GM18498 (cell line): ENCODE data around the gene JADE3.

Experiments
- ATAC-seq: cut with Tn5 transposase; IDR thresholded peaks from one replicate; pipeline ENCODE4 v1.9.1; 2021; ENCODE audit warnings: mild to moderate bottlenecking, moderate library complexity; ENCODE audit not compliant: unreplicated experiment

The JADE3 gene

DNA sequence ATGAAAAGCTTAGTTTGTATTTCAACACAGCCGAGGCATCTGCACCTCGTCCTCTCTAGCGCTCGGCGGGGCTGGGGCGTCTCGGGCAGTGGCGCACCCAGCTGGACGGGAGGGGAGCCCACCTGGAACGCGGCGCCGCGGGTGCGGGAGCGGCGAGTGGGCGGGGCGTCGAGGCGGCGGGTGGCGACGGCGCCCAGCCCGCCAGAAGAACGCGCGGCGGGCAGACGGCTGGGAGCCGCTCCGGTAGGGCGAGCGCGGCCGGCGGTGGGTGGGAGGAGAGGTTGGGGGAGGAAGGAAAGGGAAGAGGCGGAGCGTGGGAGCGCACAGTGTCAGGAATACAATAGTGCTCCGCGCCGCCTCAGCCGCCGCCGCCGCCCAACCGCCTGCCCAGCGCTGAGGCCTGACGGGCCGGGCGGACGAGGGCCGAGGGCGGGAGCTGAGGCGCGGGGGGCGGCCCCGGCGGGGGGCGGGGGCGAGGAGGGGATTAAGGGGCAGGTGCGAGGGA lies at the start of gene JADE3:
Gene JADE3 (plus strand): TSS at position 324 of the 505 bp plus-strand sequence. CDS start 72,474 bp downstream, outside the sequence.
- peak; percentile 55 for ATAC-seq

DNA sequence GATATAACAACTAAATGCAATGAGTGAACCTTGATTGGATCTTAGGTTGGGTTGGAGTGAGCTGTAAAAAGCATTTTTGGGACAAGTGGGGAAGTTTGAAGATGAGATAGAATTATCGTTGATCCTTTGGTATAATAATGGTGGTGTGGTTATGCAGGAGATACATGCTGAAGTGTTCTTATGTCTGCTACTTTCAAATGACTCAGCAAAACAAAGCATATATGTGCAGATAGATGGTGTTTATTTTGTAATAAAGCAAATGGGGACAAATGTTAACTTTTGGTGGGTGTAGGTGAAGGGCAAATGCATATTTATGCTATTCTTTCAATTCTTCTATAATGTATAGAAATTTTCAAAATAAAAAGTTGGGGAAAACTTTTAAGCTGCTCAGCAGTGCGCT lies 49.1 kb upstream of the JADE3 start:
- ATAC-seq = no peak

DNA sequence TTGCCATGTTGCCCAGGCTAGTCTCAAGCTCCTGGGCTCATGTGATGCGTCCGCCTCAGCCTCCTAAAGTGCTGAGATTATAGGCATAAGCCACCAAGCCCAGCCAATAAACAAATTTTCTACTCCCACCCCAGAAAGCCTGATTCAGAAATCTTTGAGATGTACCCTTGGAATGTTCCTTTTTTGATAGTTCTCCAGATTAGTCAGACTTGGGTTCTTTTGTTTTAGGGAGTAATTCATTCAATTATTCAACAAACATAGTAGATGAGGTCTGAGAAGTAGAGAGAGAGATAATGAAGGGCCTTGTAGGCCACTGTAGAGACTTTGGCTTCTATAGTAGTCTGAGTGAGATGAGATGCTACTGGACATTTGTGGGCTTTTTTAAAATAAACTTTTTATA lies 47.6 kb upstream of the JADE3 start:
- ATAC-seq = no peak

DNA sequence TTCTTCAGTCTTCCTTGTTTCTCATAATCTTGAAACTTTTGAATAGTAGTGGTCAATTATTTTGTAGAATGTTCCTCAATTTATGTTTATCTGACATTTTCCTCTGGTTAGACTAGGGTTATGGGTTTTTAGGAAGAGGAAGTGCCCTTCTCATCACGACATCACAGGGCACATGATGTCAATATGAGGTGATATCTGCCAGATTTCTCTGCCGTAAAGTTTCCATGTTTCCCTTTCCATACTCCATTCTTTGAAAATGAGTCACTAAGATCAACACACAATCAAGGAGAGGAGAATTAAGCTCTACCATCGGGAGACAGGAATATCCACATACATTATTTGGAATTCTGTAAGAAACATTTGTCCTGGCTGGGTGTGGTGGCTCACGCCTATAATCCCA lies 46.9 kb upstream of the JADE3 start:
- ATAC-seq = no peak

- ATAC-seq = no peak
These were observed 45.5 kb upstream of the JADE3 start for GRCh38 chrX:46866726-46867125.

- no peak for ATAC-seq
These were observed 38.5 kb upstream of the JADE3 start for GRCh38 chrX:46873746-46874145.

DNA sequence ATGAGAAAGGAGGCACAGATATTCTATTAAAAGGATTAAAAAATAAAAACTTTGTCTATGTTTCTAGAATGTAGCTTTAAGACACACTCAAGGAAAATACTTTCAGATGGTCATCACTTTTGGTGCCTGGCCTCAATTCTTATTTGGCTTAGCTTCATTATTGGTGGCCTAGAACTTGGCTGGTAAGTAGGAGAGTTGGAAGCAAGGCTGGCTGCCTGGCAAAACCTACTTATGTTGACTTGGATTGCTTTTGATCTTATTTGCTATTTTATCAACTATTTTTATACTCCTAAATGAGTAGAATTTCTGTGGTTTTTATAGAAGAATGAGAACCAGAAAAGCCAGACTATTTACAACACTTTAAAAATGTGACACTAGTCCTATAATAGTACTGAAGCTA lies 35.3 kb upstream of the JADE3 start:
- ATAC-seq = no peak

- no peak for ATAC-seq
These were observed 30.0 kb upstream of the JADE3 start for GRCh38 chrX:46882266-46882665.

- no peak for ATAC-seq
These were observed 27.4 kb upstream of the JADE3 start for GRCh38 chrX:46884799-46885198.

- ATAC-seq = no peak
These were observed 14.0 kb upstream of the JADE3 start for GRCh38 chrX:46898207-46898606.

DNA sequence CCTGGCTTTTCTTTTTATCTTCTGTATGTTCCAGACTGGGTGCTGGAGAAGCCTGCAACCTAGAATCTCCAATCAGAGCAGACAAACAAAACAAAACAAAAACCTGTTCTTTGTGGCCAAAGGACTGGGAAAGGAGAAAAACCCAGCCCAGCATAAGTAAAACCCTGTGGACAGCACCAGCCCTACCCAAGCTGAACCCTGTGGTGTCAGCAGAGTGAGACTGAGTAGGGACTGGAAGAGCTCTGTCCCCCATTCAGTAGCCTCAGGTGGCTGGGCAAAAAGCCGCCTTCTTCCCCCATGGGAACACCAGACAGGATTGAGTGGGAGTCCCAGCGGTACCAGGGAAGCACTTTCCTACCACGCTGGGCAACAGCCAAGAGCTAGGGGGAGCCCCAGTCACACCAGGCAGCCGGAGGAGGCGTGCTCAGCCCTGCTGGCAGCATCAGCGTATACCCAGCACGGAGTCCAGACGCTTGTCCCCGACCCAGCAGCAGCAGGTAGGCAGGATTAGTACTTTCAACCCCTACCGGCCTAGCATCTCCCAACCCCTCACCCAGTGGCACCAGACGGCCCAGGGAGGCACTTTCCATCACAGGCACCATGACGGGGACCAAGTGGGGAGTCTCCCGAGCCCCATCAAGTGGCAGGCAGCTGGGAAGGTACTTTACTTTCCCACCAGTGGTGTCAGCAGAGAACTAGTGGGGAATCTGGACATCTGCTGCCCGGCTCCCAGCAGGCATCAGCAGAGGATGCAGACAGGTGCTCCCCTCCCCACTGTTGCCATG lies 8.6 kb upstream of the JADE3 start:
- peak; percentile 98 for ATAC-seq

DNA sequence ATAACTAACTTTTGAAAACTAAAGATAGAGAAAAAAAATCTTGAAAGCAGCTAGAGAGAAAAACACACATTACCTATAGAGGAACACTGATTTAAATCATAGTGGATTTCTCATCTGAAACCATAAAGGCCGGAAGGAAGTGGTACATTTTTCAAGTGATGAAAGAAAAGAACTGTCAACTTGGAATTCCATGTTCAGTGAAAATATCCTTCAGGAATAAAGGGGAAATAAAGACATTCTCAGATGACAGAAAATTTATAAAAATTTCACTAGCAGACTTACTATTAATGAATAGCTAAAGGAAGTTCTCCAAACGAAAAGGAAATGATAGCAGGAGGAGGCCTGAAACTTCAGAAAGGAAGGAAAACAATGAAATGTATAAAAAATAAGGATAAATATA lies 7.6 kb upstream of the JADE3 start:
- ATAC-seq = no peak

GRCh38 chrX:46910415-46910814 lies 1.8 kb upstream of the JADE3 start:
- no peak for ATAC-seq

GRCh38 chrX:46912603-46913491 lies 626 bp downstream of the JADE3 start:
- ATAC-seq = peak; percentile 67

GRCh38 chrX:46913667-46914066 lies 1.4 kb downstream of the JADE3 start:
- ATAC-seq = no peak

DNA sequence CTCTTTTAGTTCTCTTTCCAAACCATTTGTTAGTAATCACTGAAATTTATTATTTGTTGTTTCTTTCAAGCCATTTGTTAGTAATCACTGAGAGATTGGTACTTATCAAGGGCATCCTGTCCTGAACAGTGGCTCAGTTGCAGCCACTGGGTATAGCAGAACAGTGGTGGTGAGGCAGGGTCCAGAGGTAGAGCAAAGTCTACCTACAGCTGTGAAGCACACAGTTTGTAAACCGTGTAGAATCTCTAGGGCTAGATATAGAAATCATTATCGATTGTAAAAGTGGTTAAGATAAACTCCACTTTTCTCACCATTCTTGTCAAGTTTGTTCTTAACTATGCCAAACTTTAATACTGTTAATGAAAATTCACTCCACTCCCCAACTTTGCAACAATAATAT lies 4.1 kb downstream of the JADE3 start:
- no peak for ATAC-seq

GRCh38 chrX:46917622-46918021 lies 5.4 kb downstream of the JADE3 start:
- no peak for ATAC-seq

- ATAC-seq = no peak
These were observed 6.2 kb downstream of the JADE3 start for GRCh38 chrX:46918434-46918833.

- no peak for ATAC-seq
These were observed 8.0 kb downstream of the JADE3 start for GRCh38 chrX:46920235-46920634.

DNA sequence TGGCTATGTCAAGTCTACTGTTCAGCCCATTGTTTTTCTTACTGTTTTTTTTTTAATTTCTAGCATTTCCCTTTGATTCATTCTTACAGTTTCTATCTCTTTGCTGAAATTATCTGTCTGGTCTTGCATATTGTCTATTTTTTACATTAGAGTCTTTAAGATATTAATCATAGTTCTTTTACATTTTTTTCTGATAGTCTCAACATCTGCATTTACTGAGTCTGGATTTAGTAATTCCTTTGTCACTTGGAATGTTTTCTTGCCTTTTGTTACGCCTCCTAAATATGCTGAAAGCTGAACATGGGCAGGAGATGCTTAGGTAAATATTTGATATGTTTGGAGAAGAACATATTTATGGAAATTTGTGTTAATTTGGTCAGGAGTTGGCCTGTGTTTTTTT lies 10.4 kb downstream of the JADE3 start:
- no peak for ATAC-seq

- no peak for ATAC-seq
These were observed 15.5 kb downstream of the JADE3 start for GRCh38 chrX:46927718-46928117.
